ENCODE results near the gene HCAR2.

DNA sequence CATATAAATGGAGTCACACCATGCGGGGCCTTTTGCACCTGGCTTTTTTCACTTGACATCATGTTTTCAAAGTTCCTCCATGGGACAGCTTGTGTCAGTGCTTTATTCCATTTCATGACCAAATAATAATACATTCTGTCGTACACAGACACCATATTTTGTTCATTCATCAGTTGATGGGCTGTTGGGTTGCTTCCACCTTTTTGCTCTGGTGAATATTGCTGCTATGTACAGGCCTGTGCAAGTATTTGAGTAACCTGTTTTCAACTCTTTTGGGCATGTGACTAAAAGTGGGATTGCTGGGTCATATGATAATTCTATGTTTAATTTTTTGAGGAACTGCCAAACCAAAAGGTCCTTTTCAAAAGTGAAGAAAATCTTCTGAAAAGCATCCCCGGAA is 46.9 kb downstream of the HCAR2 start:
- TF ChIP-seq ARNT (IDR thresholded peaks at IDR 0.05) (no peak), TARDBP (IDR thresholded peaks at IDR 0.05) (no peak), ELF4 (IDR thresholded peaks at IDR 0.05) (no peak), BHLHE40 (IDR thresholded peaks at IDR 0.05; ENCODE audit: borderline replicate concordance) (no peak), L3MBTL2 (conservative IDR thresholded peaks at IDR 0.05) (no peak), FOXM1 (IDR thresholded peaks at IDR 0.05; ENCODE audit: borderline replicate concordance) (no peak)
- TF ChIP-seq, protein P1, sequence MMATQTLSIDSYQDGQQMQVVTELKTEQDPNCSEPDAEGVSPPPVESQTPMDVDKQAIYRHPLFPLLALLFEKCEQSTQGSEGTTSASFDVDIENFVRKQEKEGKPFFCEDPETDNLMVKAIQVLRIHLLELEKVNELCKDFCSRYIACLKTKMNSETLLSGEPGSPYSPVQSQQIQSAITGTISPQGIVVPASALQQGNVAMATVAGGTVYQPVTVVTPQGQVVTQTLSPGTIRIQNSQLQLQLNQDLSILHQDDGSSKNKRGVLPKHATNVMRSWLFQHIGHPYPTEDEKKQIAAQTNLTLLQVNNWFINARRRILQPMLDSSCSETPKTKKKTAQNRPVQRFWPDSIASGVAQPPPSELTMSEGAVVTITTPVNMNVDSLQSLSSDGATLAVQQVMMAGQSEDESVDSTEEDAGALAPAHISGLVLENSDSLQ (IDR thresholded peaks at IDR 0.05), result no peak

Data from HEK293T (cell line).